HEK293 (cell line): ENCODE data around the gene SPAG8.

Source experiments
- CTCF ChIA-PET: fragments of 350-600 bp; formaldehyde crosslinking; extraction: SDS; loops from one replicate; lab custom pipeline; 2021; ENCODE audit warnings: antibody characterized with exemption; lab: Yijun Ruan, JAX
- POLR2A ChIA-PET: fragments of 300-600 bp; formaldehyde crosslinking; extraction: SDS; loops from one replicate; lab custom pipeline; 2020; ENCODE audit warnings: antibody characterized with exemption, inconsistent platforms; lab: Yijun Ruan, JAX
- H3K27ac ChIP-seq: fragments of 200-500 bp; sonication (Bioruptor generic); 2 replicates; pipeline ENCODE4 v1.5.1; 2014; ENCODE audit warnings: low read depth, low read length, control low read depth, inconsistent platforms; ENCODE audit errors: extremely low read depth
- H3K36me3 ChIP-seq, 2 experiments: fragments of 200-500 bp in 1 of 2; sonication (Bioruptor generic) in 1 of 2; 1 replicate in 1 of 2; 2 replicates in 1 of 2; pipeline ENCODE4 v1.5.1; 2014 to 2017; ENCODE audit warnings: inconsistent platforms in 2 of 2, low read length in 2 of 2; ENCODE audit not compliant: control insufficient read depth in 2 of 2, insufficient read depth in 1 of 2
- H3K4me1 ChIP-seq: fragments of 200-500 bp; sonication (Bioruptor generic); 2 replicates; pipeline ENCODE4 v1.5.1; 2014; ENCODE audit warnings: mild to moderate bottlenecking, low read length, inconsistent platforms; ENCODE audit not compliant: control insufficient read depth, insufficient read depth
- H3K4me3 ChIP-seq: 2 replicates; pipeline ENCODE4 v1.5.1; 2011; ENCODE audit warnings: low read depth, mild to moderate bottlenecking, control low read depth, low read length, moderate library complexity
- H3K9me3 ChIP-seq: fragments of 200-500 bp; sonication (Bioruptor generic); 2 replicates; pipeline ENCODE4 v1.5.1; 2014; ENCODE audit warnings: low read depth, low read length, inconsistent platforms; ENCODE audit not compliant: control insufficient read depth, insufficient read depth
- GLI2 ChIP-seq: fragments of 450-650 bp; formaldehyde crosslinking; IDR thresholded peaks from 2 replicates; pipeline ENCODE4; 2017; ENCODE audit warnings: missing biosample characterization, missing genetic modification characterization, low read depth, borderline replicate concordance
- HOXD13 ChIP-seq: sonication (generic); formaldehyde crosslinking; IDR thresholded peaks from 2 replicates; pipeline ENCODE4 v1.8.0; 2022; ENCODE audit warnings: missing genetic modification reagents, borderline replicate concordance
- KLF1 ChIP-seq: fragments of 450-650 bp; formaldehyde crosslinking; IDR thresholded peaks from 2 replicates; pipeline ENCODE4 v1.5.1; 2016; ENCODE audit warnings: missing biosample characterization, missing genetic modification characterization
- KLF8 ChIP-seq: fragments of 450-650 bp; formaldehyde crosslinking; IDR thresholded peaks from 2 replicates; pipeline ENCODE4 v1.5.1; 2016; ENCODE audit warnings: missing biosample characterization, missing genetic modification characterization
- KLF9 ChIP-seq: fragments of 450-650 bp; formaldehyde crosslinking; IDR thresholded peaks from 2 replicates; pipeline ENCODE4 v1.5.1; 2016; ENCODE audit warnings: missing biosample characterization, missing genetic modification characterization, low read depth
- MYNN ChIP-seq: fragments of 450-650 bp; formaldehyde crosslinking; IDR thresholded peaks from 2 replicates; pipeline ENCODE4 v1.5.1; 2016; ENCODE audit warnings: missing biosample characterization, missing genetic modification characterization, borderline replicate concordance
- MZF1 ChIP-seq: fragments of 450-650 bp; formaldehyde crosslinking; IDR thresholded peaks from 2 replicates; pipeline ENCODE4 v1.5.1; 2017; ENCODE audit warnings: missing biosample characterization, missing genetic modification characterization, borderline replicate concordance
- TSHZ1 ChIP-seq: fragments of 450-650 bp; formaldehyde crosslinking; IDR thresholded peaks from 2 replicates; pipeline ENCODE4 v1.5.1; 2016; ENCODE audit warnings: missing biosample characterization, missing genetic modification characterization, borderline replicate concordance
- ZNF112 ChIP-seq: fragments of 450-650 bp; formaldehyde crosslinking; IDR thresholded peaks from 2 replicates; pipeline ENCODE4 v1.5.0; 2017; ENCODE audit warnings: missing biosample characterization, missing genetic modification characterization
- ZNF132 ChIP-seq: fragments of 450-650 bp; formaldehyde crosslinking; IDR thresholded peaks from 2 replicates; pipeline ENCODE4 v1.5.1; 2017; ENCODE audit warnings: missing biosample characterization, missing genetic modification characterization, borderline replicate concordance
- ZNF169 ChIP-seq: fragments of 450-650 bp; formaldehyde crosslinking; IDR thresholded peaks from 2 replicates; pipeline ENCODE4 v1.5.1; 2016; ENCODE audit warnings: missing biosample characterization, missing genetic modification characterization
- ZNF350 ChIP-seq: fragments of 450-650 bp; formaldehyde crosslinking; IDR thresholded peaks from 2 replicates; pipeline ENCODE4 v1.5.0; 2017; ENCODE audit warnings: missing biosample characterization, mild to moderate bottlenecking, missing genetic modification characterization
- ZNF423 ChIP-seq: fragments of 450-650 bp; formaldehyde crosslinking; IDR thresholded peaks from 2 replicates; pipeline ENCODE4 v1.5.1; 2016; ENCODE audit warnings: missing biosample characterization, missing genetic modification characterization
- ZNF48 ChIP-seq: fragments of 450-650 bp; formaldehyde crosslinking; IDR thresholded peaks from 2 replicates; pipeline ENCODE4 v1.5.1; 2016; ENCODE audit warnings: missing biosample characterization, missing genetic modification characterization
- ZNF488 ChIP-seq: fragments of 450-650 bp; formaldehyde crosslinking; IDR thresholded peaks from 2 replicates; pipeline ENCODE4 v1.5.1; 2016; ENCODE audit warnings: missing biosample characterization, missing genetic modification characterization
- ZNF501 ChIP-seq: fragments of 450-650 bp; formaldehyde crosslinking; IDR thresholded peaks from 2 replicates; pipeline ENCODE4 v1.5.1; 2016; ENCODE audit warnings: missing biosample characterization, missing genetic modification characterization
- ZNF600 ChIP-seq: fragments of 450-650 bp; formaldehyde crosslinking; IDR thresholded peaks from 2 replicates; pipeline ENCODE4 v1.5.1; 2016; ENCODE audit warnings: missing biosample characterization, missing genetic modification characterization
- ZNF658 ChIP-seq: fragments of 450-650 bp; formaldehyde crosslinking; IDR thresholded peaks from 2 replicates; pipeline ENCODE4; 2016; ENCODE audit warnings: missing biosample characterization, missing genetic modification characterization
- ZNF707 ChIP-seq: fragments of 450-650 bp; formaldehyde crosslinking; IDR thresholded peaks from 2 replicates; pipeline ENCODE4 v1.5.1; 2016; ENCODE audit warnings: missing biosample characterization, missing genetic modification characterization
- ZNF776 ChIP-seq: fragments of 450-650 bp; formaldehyde crosslinking; IDR thresholded peaks from 2 replicates; pipeline ENCODE4 v1.5.0; 2017; ENCODE audit warnings: missing biosample characterization, missing genetic modification characterization, borderline replicate concordance
- ZSCAN18 ChIP-seq: fragments of 450-650 bp; formaldehyde crosslinking; IDR thresholded peaks from 2 replicates; pipeline ENCODE4 v1.5.1; 2016; ENCODE audit warnings: missing biosample characterization, missing genetic modification characterization
- TF ChIP-seq, protein P1 (sequence below): fragments of 450-650 bp; formaldehyde crosslinking; IDR thresholded peaks from 2 replicates; pipeline ENCODE4 v1.5.1; 2017; ENCODE audit warnings: missing biosample characterization, missing genetic modification characterization

The SPAG8 gene

DNA sequence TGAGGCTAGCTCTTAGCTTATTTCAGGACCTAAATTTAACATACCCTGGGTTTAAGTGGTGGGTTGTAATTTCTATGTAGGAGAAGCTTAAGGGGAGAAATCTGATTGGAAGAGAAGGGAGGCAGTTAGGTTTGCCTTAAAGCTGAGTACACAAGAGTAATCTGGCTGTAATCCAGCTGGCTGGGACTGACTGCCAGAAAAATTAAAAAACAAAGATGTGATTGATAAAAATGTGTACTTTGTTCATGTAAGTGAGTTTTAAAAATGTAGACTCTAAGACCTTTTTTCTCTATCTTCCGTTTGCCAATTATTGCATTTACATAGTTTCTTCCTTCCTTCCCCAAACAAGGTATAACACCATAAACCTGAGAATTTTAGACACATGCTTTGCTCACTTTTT, 40.5 kb downstream of the SPAG8 start:
- no peaks in the 10 kb centered on the region for H3K9me3 ChIP-seq
- CTCF ChIA-PET, result interaction anchor here (0.6 to 2.8 kb wide), 6 partner anchors 10 to 183 kb away, joined by 3 to 18 read pairs (median 4); no protein-coding TSS in a partner anchor
- POLR2A ChIA-PET, result no interaction called here
- no peak overlapping the region for H3K27ac ChIP-seq
- H3K4me3 ChIP-seq, result no peak overlapping the region
- peaks cover 18% of the 10 kb centered on the region for H3K4me1 ChIP-seq
- H3K36me3 ChIP-seq, result no peaks in the 10 kb centered on the region
- TF ChIP-seq, protein P1, sequence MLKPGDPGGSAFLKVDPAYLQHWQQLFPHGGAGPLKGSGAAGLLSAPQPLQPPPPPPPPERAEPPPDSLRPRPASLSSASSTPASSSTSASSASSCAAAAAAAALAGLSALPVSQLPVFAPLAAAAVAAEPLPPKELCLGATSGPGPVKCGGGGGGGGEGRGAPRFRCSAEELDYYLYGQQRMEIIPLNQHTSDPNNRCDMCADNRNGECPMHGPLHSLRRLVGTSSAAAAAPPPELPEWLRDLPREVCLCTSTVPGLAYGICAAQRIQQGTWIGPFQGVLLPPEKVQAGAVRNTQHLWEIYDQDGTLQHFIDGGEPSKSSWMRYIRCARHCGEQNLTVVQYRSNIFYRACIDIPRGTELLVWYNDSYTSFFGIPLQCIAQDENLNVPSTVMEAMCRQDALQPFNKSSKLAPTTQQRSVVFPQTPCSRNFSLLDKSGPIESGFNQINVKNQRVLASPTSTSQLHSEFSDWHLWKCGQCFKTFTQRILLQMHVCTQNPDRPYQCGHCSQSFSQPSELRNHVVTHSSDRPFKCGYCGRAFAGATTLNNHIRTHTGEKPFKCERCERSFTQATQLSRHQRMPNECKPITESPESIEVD (tag by site-specific recombination), result peak; percentile 84
- TF ChIP-seq ZNF658 (no peak), ZSCAN18 (no peak), MZF1 (tag by site-specific recombination) (no peak)

- Histone ChIP-seq H3K27ac (no peak overlapping the region), H3K36me3 (no peaks in the 10 kb centered on the region), H3K9me3 (no peaks in the 10 kb centered on the region), H3K4me1 (peaks cover 18% of the 10 kb centered on the region), H3K4me3 (no peak overlapping the region)
- CTCF ChIA-PET, result interaction anchor here (0.6 to 2.8 kb wide), 8 partner anchors 10 to 184 kb away, joined by 3 to 18 read pairs (median 3); no protein-coding TSS in a partner anchor
- TF ChIP-seq ZNF112 (no peak), ZNF776 (tag by site-specific recombination) (no peak), ZNF600 (tag by site-specific recombination) (0 out of 2 replicates have a peak, but pooled peaks have one; percentile 9), ZNF169 (no peak)
- POLR2A ChIA-PET, result interaction anchor here (0.5 kb wide), 1 partner anchor 795 kb away, joined by 4 read pairs; no protein-coding TSS in a partner anchor
Observed at GRCh38 chr9:35771075-35771433, 41.0 kb downstream of the SPAG8 start.

DNA sequence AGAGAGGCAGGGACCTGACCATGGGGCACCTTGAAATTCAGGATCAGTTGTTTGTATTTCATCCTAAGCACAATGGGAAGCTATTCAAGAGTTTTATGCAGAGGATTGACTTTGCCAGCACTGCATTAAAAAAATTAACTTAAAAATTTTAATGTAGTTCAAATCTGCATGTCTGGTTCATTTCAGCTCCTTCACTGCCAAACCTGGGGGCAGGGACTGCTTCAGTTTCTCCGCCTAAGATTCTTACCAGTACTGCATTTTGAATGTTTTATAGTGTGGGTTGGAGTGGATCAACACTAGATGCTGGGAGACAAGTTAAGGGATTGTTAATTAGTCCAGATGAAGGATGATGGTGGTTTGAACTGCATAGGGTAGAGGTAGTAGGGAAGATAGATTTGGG, 42.3 kb downstream of the SPAG8 start:
- POLR2A ChIA-PET, result interaction anchor here (1.3 kb wide), 1 partner anchor 9 kb away, joined by 4 read pairs; no protein-coding TSS in a partner anchor
- Histone ChIP-seq H3K4me1 (peaks cover 15% of the 10 kb centered on the region), H3K36me3 (no peaks in the 10 kb centered on the region), H3K9me3 (no peaks in the 10 kb centered on the region), H3K27ac (no peak overlapping the region), H3K4me3 (no peak overlapping the region)
- TF ChIP-seq GLI2, result no peak
- no peak for TF ChIP-seq TSHZ1 (tag by site-specific recombination)
- no peak for TF ChIP-seq ZNF501 (tag by site-specific recombination)
- CTCF ChIA-PET, result interaction anchor here (0.7 to 1.5 kb wide), 5 partner anchors 12 to 217 kb away, joined by 3 to 9 read pairs (median 3); no protein-coding TSS in a partner anchor

GRCh38 chr9:35767458-35767857, 44.6 kb downstream of the SPAG8 start:
- Histone ChIP-seq H3K4me1 (peaks cover 15% of the 10 kb centered on the region), H3K36me3 (no peaks in the 10 kb centered on the region), H3K27ac (no peak overlapping the region), H3K4me3 (no peak overlapping the region), H3K9me3 (no peaks in the 10 kb centered on the region)
- TF ChIP-seq MYNN (no peak), HOXD13 (CRISPR knock-in tag) (no peak), ZNF707 (tag by site-specific recombination) (no peak), KLF1 (tag by site-specific recombination) (no peak), ZNF350 (no peak), ZNF48 (tag by site-specific recombination) (no peak), KLF8 (tag by site-specific recombination) (no peak), ZNF132 (tag by site-specific recombination) (no peak), ZNF488 (tag by site-specific recombination) (no peak), ZNF423 (no peak), KLF9 (tag by site-specific recombination) (no peak)
- ChIA-PET CTCF (no interaction called here), POLR2A (interaction anchor here (0.7 kb wide), 1 partner anchor 44 kb away, joined by 6 read pairs; the partner anchor contains the start of gene SPAG8)
